ENCODE data around the gene SLC44A1. TPM values are rescaled to one million over a fixed set of nuclear protein-coding genes. Genes with fewer than 3 reads are reported as not detected.

SLC44A1 gene
- total RNA-seq, 6 experiments from 2014 or later: 46.6 to 66.3 (median 56.0) TPM

GRCh38 chr9:105297442-105298075 is 53.1 kb downstream of the SLC44A1 start:
- no peak for DNase-seq
- Mint-ChIP-seq H3K27me3 (ENCODE audit: insufficient read depth) (no peaks in the 10 kb centered on the region), H3K9me3 (no peaks in the 10 kb centered on the region), H3K36me3 (ENCODE audit: low read depth) (peaks cover 15% of the 10 kb centered on the region; the same call in 1 of the 2 replicates), H3K4me3 (peak overlapping the region; percentile 57; the same call in 1 of the 2 replicates), H3K4me1 (ENCODE audit: low read depth) (peaks cover 65% of the 10 kb centered on the region), H3K27ac (peak overlapping the region; percentile 95)
- no peak for TF ChIP-seq CTCF (IDR thresholded peaks at IDR 0.05)

- Mint-ChIP-seq H3K9me3 (no peaks in the 10 kb centered on the region), H3K27ac (peak overlapping the region; percentile 95), H3K4me3 (peak overlapping the region; percentile 61), H3K4me1 (ENCODE audit: low read depth) (peaks cover 63% of the 10 kb centered on the region), H3K27me3 (ENCODE audit: insufficient read depth) (no peaks in the 10 kb centered on the region; the same call in 1 of the 2 replicates), H3K36me3 (ENCODE audit: low read depth) (peaks cover 29% of the 10 kb centered on the region)
- TF ChIP-seq CTCF (IDR thresholded peaks at IDR 0.05): no peak
- peak; percentile 87 for DNase-seq
Observed at GRCh38 chr9:105299190-105299854, 54.9 kb downstream of the SLC44A1 start.

GRCh38 chr9:105302728-105303127 is 58.3 kb downstream of the SLC44A1 start:
- Mint-ChIP-seq H3K36me3 (ENCODE audit: low read depth) (peaks cover 23% of the 10 kb centered on the region), H3K4me1 (ENCODE audit: low read depth) (peaks cover 51% of the 10 kb centered on the region), H3K9me3 (no peaks in the 10 kb centered on the region), H3K27ac (no peak overlapping the region), H3K4me3 (no peak overlapping the region), H3K27me3 (ENCODE audit: insufficient read depth) (no peaks in the 10 kb centered on the region; the same call in 1 of the 2 replicates)
- no peak for DNase-seq
- TF ChIP-seq CTCF (IDR thresholded peaks at IDR 0.05): no peak

- H3K4me3 Mint-ChIP-seq: no peak overlapping the region
- H3K27me3 Mint-ChIP-seq (ENCODE audit: insufficient read depth): no peaks in the 10 kb centered on the region; the same call in 1 of the 2 replicates
- H3K27ac Mint-ChIP-seq: peak overlapping the region; percentile 2; the same call in 1 of the 2 replicates
Observed at GRCh38 chr9:105305856-105306255, 61.4 kb downstream of the SLC44A1 start.

More at GRCh38 chr9:105305856-105306255, 61.4 kb downstream of the SLC44A1 start:
- H3K9me3 Mint-ChIP-seq: no peaks in the 10 kb centered on the region
- DNase-seq: no peak
- H3K4me1 Mint-ChIP-seq (ENCODE audit: low read depth): peaks cover 27% of the 10 kb centered on the region
- H3K36me3 Mint-ChIP-seq (ENCODE audit: low read depth): peaks cover 14% of the 10 kb centered on the region; the same call in 1 of the 2 replicates
- no peak for TF ChIP-seq CTCF (IDR thresholded peaks at IDR 0.05)

Data from HFFc6 (cell line).